Measurements from ENCODE around the gene PRKAR1A.

Gene PRKAR1A

DNA sequence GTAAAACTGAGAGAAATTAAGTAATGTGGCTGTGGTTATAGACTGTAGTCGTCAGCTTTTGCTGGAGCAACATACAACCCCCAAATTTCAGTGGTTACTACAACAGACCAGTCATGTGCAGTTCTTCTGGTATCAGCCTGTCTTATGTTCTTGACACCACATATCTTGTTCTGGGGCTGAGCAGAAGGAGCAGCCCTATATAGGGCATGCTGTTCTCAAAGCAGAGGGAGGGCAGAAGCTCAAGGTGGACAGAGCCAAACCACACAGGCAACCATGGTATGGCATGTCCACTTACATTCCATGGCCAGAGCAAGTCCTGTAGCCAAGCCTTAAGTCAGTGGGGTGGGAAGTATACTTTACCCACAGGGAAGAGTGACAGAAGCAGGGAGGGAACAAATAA, 7.7 kb downstream of the PRKAR1A start:
- H3K9me2 ChIP-seq (replicated peaks; ENCODE audit: insufficient read depth, low read length) = no peaks in the 10 kb centered on the region
- DNase-seq = no peak
- H3K9ac ChIP-seq (ENCODE audit: low read length) = no peak overlapping the region
- H2AFZ ChIP-seq (ENCODE audit: low read length) = no peak overlapping the region
- TF ChIP-seq EZH2phosphoT487 (IDR thresholded peaks at IDR 0.05; ENCODE audit: low read length) = no peak
- TF ChIP-seq, protein P1, sequence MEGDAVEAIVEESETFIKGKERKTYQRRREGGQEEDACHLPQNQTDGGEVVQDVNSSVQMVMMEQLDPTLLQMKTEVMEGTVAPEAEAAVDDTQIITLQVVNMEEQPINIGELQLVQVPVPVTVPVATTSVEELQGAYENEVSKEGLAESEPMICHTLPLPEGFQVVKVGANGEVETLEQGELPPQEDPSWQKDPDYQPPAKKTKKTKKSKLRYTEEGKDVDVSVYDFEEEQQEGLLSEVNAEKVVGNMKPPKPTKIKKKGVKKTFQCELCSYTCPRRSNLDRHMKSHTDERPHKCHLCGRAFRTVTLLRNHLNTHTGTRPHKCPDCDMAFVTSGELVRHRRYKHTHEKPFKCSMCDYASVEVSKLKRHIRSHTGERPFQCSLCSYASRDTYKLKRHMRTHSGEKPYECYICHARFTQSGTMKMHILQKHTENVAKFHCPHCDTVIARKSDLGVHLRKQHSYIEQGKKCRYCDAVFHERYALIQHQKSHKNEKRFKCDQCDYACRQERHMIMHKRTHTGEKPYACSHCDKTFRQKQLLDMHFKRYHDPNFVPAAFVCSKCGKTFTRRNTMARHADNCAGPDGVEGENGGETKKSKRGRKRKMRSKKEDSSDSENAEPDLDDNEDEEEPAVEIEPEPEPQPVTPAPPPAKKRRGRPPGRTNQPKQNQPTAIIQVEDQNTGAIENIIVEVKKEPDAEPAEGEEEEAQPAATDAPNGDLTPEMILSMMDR (IDR thresholded peaks at IDR 0.05; ENCODE audit: low read length) = no peak
- no peak for TF ChIP-seq EZH2 (optimal IDR thresholded peaks at IDR 0.05; ENCODE audit: low read depth, low read length)
- no peaks in the 10 kb centered on the region for H3K9me3 ChIP-seq (replicated peaks; ENCODE audit: insufficient read depth, low read length)
- peaks cover 3% of the 10 kb centered on the region; the same call in 1 of the 2 replicates for H4K20me1 ChIP-seq (ENCODE audit: insufficient read depth, low read length)
- no peaks in the 10 kb centered on the region for H3F3A ChIP-seq (ENCODE audit: insufficient read depth, low read length)
- H3K4me2 ChIP-seq (ENCODE audit: low read depth, low read length) = no peak overlapping the region
- H3K4me3 ChIP-seq (ENCODE audit: low read length) = no peak overlapping the region
- H3K36me3 ChIP-seq (replicated peaks; ENCODE audit: insufficient read depth, low read length) = peaks cover 5% of the 10 kb centered on the region
- H3K27ac ChIP-seq (ENCODE audit: low read length) = no peak overlapping the region
- H3K27me3 ChIP-seq (replicated peaks; ENCODE audit: insufficient read depth, low read length) = no peaks in the 10 kb centered on the region
- no peaks in the 10 kb centered on the region for H3K4me1 ChIP-seq (ENCODE audit: low read length)
- peaks cover 58% of the 10 kb centered on the region for H3K79me2 ChIP-seq (ENCODE audit: low read length)

DNA sequence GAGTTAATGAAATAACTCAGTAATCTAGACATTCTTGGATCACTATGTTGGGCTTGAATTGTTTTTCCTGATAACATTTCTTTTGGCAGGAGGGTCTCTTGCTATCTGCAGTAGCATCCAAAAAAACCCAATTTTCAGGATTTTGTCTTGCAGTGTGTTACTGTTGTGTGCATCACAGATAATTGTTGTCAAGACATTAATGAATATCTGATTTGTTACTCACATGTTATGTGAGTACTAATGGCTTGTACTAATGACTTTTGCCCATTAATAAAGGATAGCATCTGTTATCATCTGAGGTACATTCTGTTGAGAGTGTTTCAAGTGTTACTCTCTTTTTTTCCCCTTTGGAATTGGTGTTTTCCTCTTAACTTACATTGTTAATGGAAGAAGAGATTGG, 10.0 kb downstream of the PRKAR1A start:
- Histone ChIP-seq H3F3A (ENCODE audit: insufficient read depth, low read length) (no peaks in the 10 kb centered on the region), H3K4me2 (ENCODE audit: low read depth, low read length) (no peak overlapping the region), H3K9me3 (replicated peaks; ENCODE audit: insufficient read depth, low read length) (no peaks in the 10 kb centered on the region), H3K4me3 (ENCODE audit: low read length) (no peak overlapping the region), H3K36me3 (replicated peaks; ENCODE audit: insufficient read depth, low read length) (peaks cover 7% of the 10 kb centered on the region; the same call in 1 of the 2 replicates), H3K9me2 (replicated peaks; ENCODE audit: insufficient read depth, low read length) (no peaks in the 10 kb centered on the region), H3K27ac (ENCODE audit: low read length) (no peak overlapping the region), H3K4me1 (ENCODE audit: low read length) (no peaks in the 10 kb centered on the region), H2AFZ (ENCODE audit: low read length) (no peak overlapping the region), H3K79me2 (ENCODE audit: low read length) (peaks cover 38% of the 10 kb centered on the region), H3K27me3 (replicated peaks; ENCODE audit: insufficient read depth, low read length) (no peaks in the 10 kb centered on the region), H4K20me1 (ENCODE audit: insufficient read depth, low read length) (no peaks in the 10 kb centered on the region; the same call in 1 of the 2 replicates), H3K9ac (ENCODE audit: low read length) (no peak overlapping the region)
- TF ChIP-seq, protein P1 (IDR thresholded peaks at IDR 0.05; ENCODE audit: low read length) = no peak
- TF ChIP-seq EZH2 (optimal IDR thresholded peaks at IDR 0.05; ENCODE audit: low read depth, low read length) = no peak
- no peak for TF ChIP-seq EZH2phosphoT487 (IDR thresholded peaks at IDR 0.05; ENCODE audit: low read length)
- no peak for DNase-seq

DNA sequence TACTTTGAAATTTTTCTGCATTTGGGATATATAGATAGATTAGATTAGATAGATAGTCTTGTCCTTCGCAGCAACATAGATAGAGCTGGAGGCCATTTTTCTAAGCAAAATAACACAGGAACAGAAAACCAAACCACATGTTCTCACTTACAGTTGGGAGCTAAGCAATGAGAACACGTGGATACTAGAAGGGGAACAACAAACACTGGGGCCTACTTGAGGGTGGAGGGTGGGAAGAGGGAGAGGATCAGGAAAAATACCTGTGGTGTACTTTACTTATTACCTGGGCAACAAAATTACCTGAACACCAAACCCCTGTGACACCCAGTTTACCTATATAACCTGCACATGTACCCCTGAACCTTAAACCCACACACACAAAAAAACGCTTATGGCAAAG, 14.3 kb downstream of the PRKAR1A start:
- H3K79me2 ChIP-seq (ENCODE audit: low read length) = peaks cover 10% of the 10 kb centered on the region
- H3K27me3 ChIP-seq (replicated peaks; ENCODE audit: insufficient read depth, low read length) = no peaks in the 10 kb centered on the region
- no peak overlapping the region for H3K27ac ChIP-seq (ENCODE audit: low read length)
- no peaks in the 10 kb centered on the region for H3K4me1 ChIP-seq (ENCODE audit: low read length)
- no peak overlapping the region for H2AFZ ChIP-seq (ENCODE audit: low read length)
- H3K9me2 ChIP-seq (replicated peaks; ENCODE audit: insufficient read depth, low read length) = no peaks in the 10 kb centered on the region
- H3K9ac ChIP-seq (ENCODE audit: low read length) = no peak overlapping the region
- H3K9me3 ChIP-seq (replicated peaks; ENCODE audit: insufficient read depth, low read length) = no peaks in the 10 kb centered on the region
- H3F3A ChIP-seq (ENCODE audit: insufficient read depth, low read length) = no peaks in the 10 kb centered on the region
- no peak overlapping the region for H3K4me2 ChIP-seq (ENCODE audit: low read depth, low read length)
- H3K4me3 ChIP-seq (ENCODE audit: low read length) = no peak overlapping the region
- DNase-seq = no peak
- H4K20me1 ChIP-seq (ENCODE audit: insufficient read depth, low read length) = no peaks in the 10 kb centered on the region; the same call in 1 of the 2 replicates
- TF ChIP-seq EZH2phosphoT487 (IDR thresholded peaks at IDR 0.05; ENCODE audit: low read length) (no peak), EZH2 (optimal IDR thresholded peaks at IDR 0.05; ENCODE audit: low read depth, low read length) (no peak)
- TF ChIP-seq, protein P1 (IDR thresholded peaks at IDR 0.05; ENCODE audit: low read length) = no peak
- H3K36me3 ChIP-seq (replicated peaks; ENCODE audit: insufficient read depth, low read length) = peaks cover 14% of the 10 kb centered on the region; the same call in 1 of the 2 replicates

Measured in MM.1S (cell line).